ACC112 (cell line): Measurements from ENCODE around the gene CKAP2L.
"Not testable (repeated sequence)": the region's sequence is repeated elsewhere in the genome, so short reads cannot be mapped to it uniquely, and the experiment has no call there.

ENCODE experiments used
- H2AFZ ChIP-seq: fragments of 200-600 bp; sonication (generic); one replicate; pipeline ENCODE4 v1.6.0; 2017; ENCODE audit warnings: antibody characterized with exemption, low read length; ENCODE audit not compliant: unreplicated experiment
- H3K27ac ChIP-seq: fragments of 200-600 bp; sonication (generic); 2 replicates; pipeline ENCODE4 v1.5.1; 2014; ENCODE audit warnings: low read depth, mild to moderate bottlenecking, antibody characterized with exemption, low read length, moderate library complexity
- H3K27me3 ChIP-seq: fragments of 200-600 bp; sonication (generic); 2 replicates; pipeline ENCODE4 v1.6.1; 2014; ENCODE audit warnings: mild to moderate bottlenecking, antibody characterized with exemption, low read length, moderate library complexity, mixed read lengths; ENCODE audit not compliant: insufficient read depth
- H3K36me3 ChIP-seq: fragments of 200-600 bp; sonication (generic); 2 replicates; pipeline ENCODE4 v1.6.1; 2016; ENCODE audit warnings: mild to moderate bottlenecking, antibody characterized with exemption, low read length, moderate library complexity, mixed read lengths; ENCODE audit not compliant: insufficient read depth
- H3K4me1 ChIP-seq: fragments of 200-600 bp; sonication (generic); one replicate; pipeline ENCODE4 v1.6.1; 2016; ENCODE audit warnings: low read length, mixed read lengths; ENCODE audit not compliant: insufficient read depth, unreplicated experiment, control insufficient read depth
- H3K4me3 ChIP-seq: fragments of 200-600 bp; sonication (generic); 2 replicates; pipeline ENCODE4 v1.5.1; 2014; ENCODE audit warnings: mild to moderate bottlenecking, low read depth, low read length
- H3K79me2 ChIP-seq: fragments of 200-600 bp; sonication (generic); one replicate; pipeline ENCODE4 v1.6.0; 2016; ENCODE audit warnings: low read length; ENCODE audit not compliant: control insufficient read depth, unreplicated experiment, insufficient read depth

The CKAP2L gene

DNA sequence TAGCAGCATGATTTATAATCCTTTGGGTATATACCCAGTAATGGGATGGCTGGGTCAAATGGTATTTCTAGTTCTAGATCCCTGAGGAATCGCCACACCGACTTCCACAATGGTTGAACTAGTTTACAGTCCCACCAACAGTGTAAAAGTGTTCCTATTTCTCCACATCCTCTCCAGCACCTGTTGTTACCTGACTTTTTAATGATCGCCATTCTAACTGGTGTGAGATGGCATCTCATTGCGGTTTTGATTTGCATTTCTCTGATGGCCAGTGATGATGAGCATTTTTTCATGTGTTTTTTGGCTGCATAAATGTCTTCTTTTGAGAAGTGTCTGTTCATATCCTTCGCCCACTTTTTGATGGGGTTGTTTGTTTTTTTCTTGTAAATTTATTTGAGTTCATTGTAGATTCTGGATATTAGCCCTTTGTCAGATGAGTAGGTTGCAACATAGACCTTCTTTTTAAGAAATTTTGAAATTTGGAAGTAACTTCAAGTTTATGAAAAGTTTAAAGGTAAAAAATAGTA lies 47.5 kb downstream of the CKAP2L start:
- not testable (repeated sequence) for H3K4me1 ChIP-seq, H3K79me2 ChIP-seq, H3K27me3 ChIP-seq, H2AFZ ChIP-seq, H3K36me3 ChIP-seq, H3K27ac ChIP-seq, H3K4me3 ChIP-seq

DNA sequence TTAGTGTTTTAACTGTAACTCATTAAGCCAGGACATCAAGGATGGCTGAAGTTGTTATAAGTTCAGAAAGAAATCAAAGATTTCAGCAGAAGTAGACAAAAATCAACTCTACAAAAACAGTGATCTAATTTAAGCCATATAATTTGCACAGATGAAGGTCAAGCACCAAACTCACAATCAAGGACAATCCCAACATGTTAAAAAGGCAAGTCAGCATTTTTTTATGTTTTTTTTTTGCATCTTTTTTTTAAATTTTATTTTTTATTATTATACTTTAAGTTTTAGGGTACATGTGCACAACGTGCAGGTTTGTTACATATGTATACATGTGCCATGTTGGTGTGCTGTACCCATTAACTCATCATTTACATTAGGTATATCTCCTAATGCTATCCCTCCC lies 48.3 kb downstream of the CKAP2L start:
- not testable (repeated sequence) for H2AFZ ChIP-seq, H3K36me3 ChIP-seq, H3K27ac ChIP-seq, H3K4me3 ChIP-seq, H3K27me3 ChIP-seq, H3K79me2 ChIP-seq, H3K4me1 ChIP-seq

DNA sequence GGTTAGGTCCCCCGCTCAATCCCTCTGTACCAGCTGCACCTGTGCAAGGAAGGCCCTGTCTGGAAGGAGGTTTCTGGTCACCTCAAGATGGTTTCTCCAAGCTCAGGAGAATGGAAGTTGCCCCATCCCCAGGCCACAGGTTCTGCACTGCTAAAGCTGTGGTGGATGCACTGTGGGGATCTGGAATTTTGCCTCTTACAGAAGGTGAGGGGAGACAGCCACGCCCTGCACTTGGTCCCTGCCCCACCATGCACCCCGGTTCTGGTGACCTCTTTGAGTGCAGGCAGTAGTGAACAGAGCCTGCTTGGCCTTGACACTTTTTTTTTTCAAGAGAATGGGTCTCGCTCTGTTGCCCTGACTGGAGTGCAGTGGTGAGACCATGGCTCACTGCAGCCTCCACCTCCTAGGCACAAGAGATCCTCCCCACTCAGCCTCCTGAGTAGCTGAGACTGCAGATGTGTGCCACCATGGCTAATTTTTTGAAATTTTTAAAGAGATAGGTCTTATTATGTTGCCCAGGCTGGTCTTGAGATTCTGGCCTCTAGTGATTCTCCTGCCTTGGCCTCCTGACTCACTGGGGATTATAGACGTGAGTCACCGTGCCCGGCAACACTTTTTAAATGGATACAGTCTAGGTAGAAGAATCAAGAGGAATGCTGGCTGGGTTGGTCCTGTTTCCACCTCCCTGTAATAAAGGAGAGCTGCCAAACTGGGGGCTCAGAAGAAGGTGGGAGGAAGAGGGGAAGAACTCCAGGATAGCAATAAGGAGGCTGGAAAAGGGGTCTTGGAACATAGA lies 49.4 kb downstream of the CKAP2L start:
- no peak overlapping the region for H2AFZ ChIP-seq
- no peaks in the 10 kb centered on the region for H3K4me1 ChIP-seq
- H3K36me3 ChIP-seq, result no peaks in the 10 kb centered on the region

DNA sequence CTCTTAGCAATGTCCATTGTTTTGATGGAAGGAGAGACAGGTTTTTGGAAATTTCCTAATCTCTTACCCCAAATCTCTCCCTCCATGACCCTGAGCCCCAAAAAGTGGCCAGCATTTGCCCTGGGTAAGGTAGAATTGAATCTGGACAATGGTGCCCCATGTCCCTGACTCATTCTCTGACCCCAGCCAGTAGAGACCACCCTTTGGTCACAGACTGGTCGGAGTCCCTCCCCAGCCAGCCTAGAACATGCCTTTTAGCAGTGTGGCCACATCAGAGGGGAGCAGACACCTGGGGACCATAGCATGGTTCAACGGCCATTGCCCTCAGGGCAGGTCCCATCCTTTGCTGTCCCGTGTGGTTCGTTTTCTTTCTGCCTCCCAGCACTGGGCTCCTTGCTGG lies 50.1 kb downstream of the CKAP2L start:
- Histone ChIP-seq H3K79me2 (no peaks in the 10 kb centered on the region), H3K36me3 (no peaks in the 10 kb centered on the region), H3K27ac (no peak overlapping the region), H3K4me1 (no peaks in the 10 kb centered on the region), H3K27me3 (no peaks in the 10 kb centered on the region), H3K4me3 (no peak overlapping the region), H2AFZ (no peak overlapping the region)

More for the DNA sequence above, 49.4 kb downstream of the CKAP2L start:
- Histone ChIP-seq H3K4me3 (no peak overlapping the region), H3K27ac (no peak overlapping the region), H3K27me3 (no peaks in the 10 kb centered on the region), H3K79me2 (no peaks in the 10 kb centered on the region)

- no peak overlapping the region for H3K4me3 ChIP-seq
- no peaks in the 10 kb centered on the region for H3K36me3 ChIP-seq
- H2AFZ ChIP-seq, result no peak overlapping the region
- no peaks in the 10 kb centered on the region for H3K27me3 ChIP-seq
- no peaks in the 10 kb centered on the region for H3K4me1 ChIP-seq
- no peaks in the 10 kb centered on the region for H3K79me2 ChIP-seq
- no peak overlapping the region for H3K27ac ChIP-seq
Measured at GRCh38 chr2:112713926-112714325, 50.5 kb downstream of the CKAP2L start.

DNA sequence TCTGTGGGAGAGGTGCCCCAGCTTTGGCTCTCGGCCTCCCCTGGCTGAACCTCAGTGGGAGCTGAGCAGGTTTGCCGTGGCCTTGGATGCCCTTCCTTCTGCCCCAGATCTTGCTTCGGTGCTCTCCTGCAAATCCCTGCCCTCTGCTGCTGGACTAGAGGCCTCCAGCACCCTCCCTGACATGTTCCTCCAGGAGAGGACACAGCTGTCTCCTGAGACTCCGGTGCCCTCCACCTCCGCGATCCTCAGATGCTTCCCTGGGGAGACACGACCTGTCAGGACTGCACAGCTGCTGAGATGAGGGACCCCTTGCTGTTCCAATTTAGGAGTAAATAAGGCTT lies 50.9 kb downstream of the CKAP2L start:
- Histone ChIP-seq H3K4me1 (no peaks in the 10 kb centered on the region), H3K4me3 (no peak overlapping the region), H3K27ac (no peak overlapping the region), H3K79me2 (no peaks in the 10 kb centered on the region), H3K36me3 (no peaks in the 10 kb centered on the region), H2AFZ (no peak overlapping the region), H3K27me3 (no peaks in the 10 kb centered on the region)

DNA sequence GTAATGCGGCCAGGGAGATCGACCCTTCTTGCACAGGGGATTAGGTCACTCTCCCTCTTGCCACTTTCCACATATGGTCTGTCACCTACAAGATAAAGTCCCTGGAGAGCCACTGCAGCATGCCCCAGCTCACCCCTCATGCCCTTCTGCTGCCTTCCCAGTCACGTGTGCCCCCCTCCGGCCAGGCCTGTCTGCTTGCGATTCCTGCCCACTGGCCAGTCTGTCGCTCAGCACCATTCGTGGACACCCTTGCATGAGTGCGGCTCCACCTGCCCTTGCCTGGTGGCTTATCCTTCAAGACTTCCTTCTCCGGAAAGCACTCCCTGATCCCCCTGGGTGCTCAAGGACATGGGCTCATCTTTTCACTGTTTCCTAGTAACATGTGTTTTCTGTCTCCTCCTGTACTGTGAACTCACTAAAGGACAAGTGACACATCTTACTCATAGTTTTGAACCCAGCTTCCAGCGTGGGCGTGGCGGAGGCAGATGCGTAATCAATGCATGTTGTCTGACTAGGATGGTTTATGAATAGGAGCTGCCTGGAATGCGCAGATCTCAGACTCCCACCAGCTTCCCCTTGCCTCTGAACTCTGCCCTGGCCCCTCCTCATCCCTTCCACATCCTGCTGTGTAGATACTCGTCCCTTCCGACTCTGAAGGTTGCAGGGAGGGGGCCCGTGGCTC lies 51.4 kb downstream of the CKAP2L start:
- Histone ChIP-seq H3K36me3 (no peaks in the 10 kb centered on the region), H3K4me3 (no peak overlapping the region), H2AFZ (no peak overlapping the region), H3K27me3 (no peaks in the 10 kb centered on the region), H3K27ac (no peak overlapping the region), H3K4me1 (no peaks in the 10 kb centered on the region), H3K79me2 (no peaks in the 10 kb centered on the region)

DNA sequence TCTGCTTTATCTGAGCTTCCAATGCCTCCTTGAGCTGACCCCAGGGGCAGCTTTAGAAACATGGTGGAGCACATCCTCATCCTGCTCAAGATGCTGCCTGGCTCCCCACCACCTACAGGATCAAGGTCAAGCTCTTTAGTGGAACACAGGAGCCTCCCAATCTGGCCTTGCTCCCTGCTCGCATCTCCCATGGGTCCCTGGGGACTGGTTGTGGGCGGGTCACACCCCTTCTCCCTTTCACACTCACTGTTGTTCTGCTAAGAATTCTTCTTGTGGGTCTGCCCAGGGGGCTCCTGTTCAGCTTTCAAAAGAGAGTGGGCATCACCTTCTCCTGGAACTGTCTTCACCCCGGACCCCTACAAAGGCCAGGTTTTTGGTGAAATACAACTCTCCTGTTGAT lies 51.9 kb downstream of the CKAP2L start:
- H2AFZ ChIP-seq, result no peak overlapping the region
- H3K27ac ChIP-seq, result no peak overlapping the region
- H3K27me3 ChIP-seq, result no peaks in the 10 kb centered on the region
- H3K4me3 ChIP-seq, result no peak overlapping the region
- H3K79me2 ChIP-seq, result no peaks in the 10 kb centered on the region
- H3K36me3 ChIP-seq, result no peaks in the 10 kb centered on the region
- H3K4me1 ChIP-seq, result no peaks in the 10 kb centered on the region

DNA sequence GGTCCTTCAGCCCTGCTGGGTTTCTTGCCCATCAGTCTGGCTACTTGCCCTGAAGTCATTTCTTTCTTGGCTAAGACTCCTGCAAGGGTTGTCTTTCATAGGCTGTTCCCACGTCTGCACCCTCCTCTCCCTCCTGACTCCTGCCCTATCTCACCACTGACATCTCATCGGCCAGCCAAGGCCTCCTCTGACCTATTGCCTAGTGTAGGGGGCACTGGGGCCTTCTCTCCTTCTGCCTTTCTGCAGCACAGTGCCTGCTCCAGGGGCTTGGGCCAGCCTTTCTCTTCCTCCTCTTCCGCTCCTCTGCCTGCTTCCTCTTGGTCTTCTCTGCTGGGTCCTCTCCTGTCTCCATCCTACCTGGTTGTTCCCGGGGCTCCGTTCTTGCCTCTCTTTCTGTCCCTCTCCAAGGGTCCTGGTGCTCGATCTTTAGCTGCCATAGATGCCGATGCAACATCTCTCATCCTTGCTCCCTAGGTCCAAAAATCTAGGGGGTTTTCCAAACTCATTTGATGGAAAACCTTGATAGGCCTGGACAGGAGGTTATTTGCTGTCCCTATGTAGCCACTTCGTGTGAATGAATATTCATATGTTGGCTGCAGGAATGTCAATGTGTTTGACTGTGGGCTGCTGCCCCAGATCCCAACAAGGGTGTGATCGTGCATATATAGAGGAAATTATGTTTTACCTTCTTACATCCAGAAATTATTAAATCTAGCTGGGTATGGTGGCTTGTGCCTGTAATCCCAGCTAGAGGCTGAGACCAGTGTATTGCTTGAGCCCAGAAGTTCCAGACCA lies 53.3 kb downstream of the CKAP2L start:
- H3K4me3 ChIP-seq, result no peak overlapping the region
- H3K79me2 ChIP-seq, result no peaks in the 10 kb centered on the region
- H2AFZ ChIP-seq, result no peak overlapping the region
- H3K36me3 ChIP-seq, result no peaks in the 10 kb centered on the region
- no peaks in the 10 kb centered on the region for H3K27me3 ChIP-seq
- H3K27ac ChIP-seq, result no peak overlapping the region
- no peaks in the 10 kb centered on the region for H3K4me1 ChIP-seq

- Histone ChIP-seq H3K4me1 (no peaks in the 10 kb centered on the region), H2AFZ (no peak overlapping the region), H3K36me3 (no peaks in the 10 kb centered on the region), H3K27me3 (peaks cover 11% of the 10 kb centered on the region), H3K27ac (no peak overlapping the region), H3K4me3 (no peak overlapping the region), H3K79me2 (no peaks in the 10 kb centered on the region)
Measured at GRCh38 chr2:112709703-112710102, 54.7 kb downstream of the CKAP2L start.
